OCI-LY1 (cell line): ENCODE measurements around the gene MAD1L1.

Experiments used
- H2AFZ ChIP-seq: fragments of 200-600 bp; sonication (generic), shearing (Covaris generic); 2 replicates; pipeline ENCODE4 v1.6.0; 2014; ENCODE audit warnings: antibody characterized with exemption, mild to moderate bottlenecking, low read length
- H3F3A ChIP-seq: fragments of 200-600 bp; sonication (generic), shearing (Covaris generic); 2 replicates; pipeline ENCODE4 v1.6.0; 2014; ENCODE audit warnings: mild to moderate bottlenecking, antibody characterized with exemption, low read length, moderate library complexity; ENCODE audit not compliant: insufficient read depth
- H3K27ac ChIP-seq: fragments of 200-600 bp; sonication (generic); 2 replicates; pipeline ENCODE4 v1.5.1; 2014; ENCODE audit warnings: low read length, mixed run types, mild to moderate bottlenecking, low read depth; ENCODE audit not compliant: poor library complexity, severe bottlenecking
- H3K27me3 ChIP-seq: fragments of 200-600 bp; sonication (generic); 2 replicates; pipeline ENCODE4 v1.6.0; 2014; ENCODE audit warnings: antibody characterized with exemption, mild to moderate bottlenecking, low read length, moderate library complexity; ENCODE audit not compliant: insufficient read depth
- H3K36me3 ChIP-seq: fragments of 200-600 bp; sonication (generic); 2 replicates; pipeline ENCODE4 v1.6.1; 2014; ENCODE audit warnings: mild to moderate bottlenecking, antibody characterized with exemption, low read length, moderate library complexity, mixed read lengths; ENCODE audit not compliant: insufficient read depth
- H3K4me1 ChIP-seq: fragments of 200-600 bp; sonication (generic); 2 replicates; pipeline ENCODE4 v1.5.1; 2014; ENCODE audit warnings: mild to moderate bottlenecking, low read length, moderate library complexity; ENCODE audit not compliant: insufficient read depth, severe bottlenecking
- H3K4me2 ChIP-seq: fragments of 200-600 bp; sonication (generic), shearing (Covaris generic); 2 replicates; pipeline ENCODE4 v1.6.1; 2014; ENCODE audit warnings: low read length
- H3K4me3 ChIP-seq: fragments of 200-600 bp; sonication (generic); 2 replicates; pipeline ENCODE4 v1.5.1; 2014; ENCODE audit warnings: low read length, low read depth, mild to moderate bottlenecking, mixed read lengths; ENCODE audit not compliant: poor library complexity, severe bottlenecking
- H3K79me2 ChIP-seq: fragments of 200-600 bp; shearing (Covaris generic); 2 replicates; pipeline ENCODE4 v1.6.1; 2016; ENCODE audit warnings: mixed run types, low read length, mixed read lengths; ENCODE audit not compliant: insufficient read depth
- H3K9ac ChIP-seq: fragments of 200-600 bp; sonication (generic), shearing (Covaris generic); 2 replicates; pipeline ENCODE4 v1.6.1; 2014; ENCODE audit warnings: mild to moderate bottlenecking, low read length, mixed read lengths
- H3K9me2 ChIP-seq: fragments of 200-600 bp; sonication (generic), shearing (Covaris generic); 2 replicates; pipeline ENCODE4 v1.6.1; 2014; ENCODE audit warnings: low read depth, mild to moderate bottlenecking, low read length, mixed read lengths
- H3K9me3 ChIP-seq: fragments of 200-600 bp; shearing (Covaris generic); 2 replicates; pipeline ENCODE4 v1.6.1; 2014; ENCODE audit warnings: low read length, mixed read lengths
- H4K20me1 ChIP-seq: fragments of 200-600 bp; sonication (generic), shearing (Covaris generic); 2 replicates; pipeline ENCODE4 v1.6.0; 2016; ENCODE audit warnings: mild to moderate bottlenecking, low read length; ENCODE audit not compliant: insufficient read depth
- CTCF ChIP-seq: fragments of 200-600 bp; sonication (generic), shearing (Covaris generic); IDR thresholded peaks from 2 replicates; pipeline ENCODE4 v1.5.1; 2017; ENCODE audit warnings: mild to moderate bottlenecking, antibody characterized with exemption, low read length, moderate library complexity, mixed read lengths
- EZH2 ChIP-seq: fragments of 200-600 bp; sonication (generic), shearing (Covaris generic); IDR thresholded peaks from 2 replicates; pipeline ENCODE4 v1.8.0; 2017; ENCODE audit warnings: borderline replicate concordance, mixed run types, mild to moderate bottlenecking, antibody characterized with exemption, low read length, moderate library complexity, mixed read lengths

MAD1L1 gene

GRCh38 chr7:1944619-1945210, 288.0 kb downstream of the MAD1L1 start:
- no peaks in the 10 kb centered on the region for H3K9me3 ChIP-seq
- H3F3A ChIP-seq, result no peaks in the 10 kb centered on the region
- H3K4me1 ChIP-seq, result peaks cover 20% of the 10 kb centered on the region
- TF ChIP-seq CTCF (no peak), EZH2 (no peak)
- no peaks in the 10 kb centered on the region for H3K9me2 ChIP-seq
- no peak overlapping the region for H2AFZ ChIP-seq
- no peak overlapping the region for H3K9ac ChIP-seq
- no peak overlapping the region for H3K27ac ChIP-seq
- no peaks in the 10 kb centered on the region for H3K36me3 ChIP-seq
- H3K4me3 ChIP-seq, result no peak overlapping the region
- H3K27me3 ChIP-seq, result no peaks in the 10 kb centered on the region
- no peaks in the 10 kb centered on the region for H4K20me1 ChIP-seq
- H3K4me2 ChIP-seq, result no peak overlapping the region
- no peaks in the 10 kb centered on the region for H3K79me2 ChIP-seq

- H3K79me2 ChIP-seq, result no peaks in the 10 kb centered on the region
- H3F3A ChIP-seq, result no peaks in the 10 kb centered on the region
- H3K4me1 ChIP-seq, result peaks cover 25% of the 10 kb centered on the region
- H3K9me2 ChIP-seq, result no peaks in the 10 kb centered on the region
- H3K36me3 ChIP-seq, result no peaks in the 10 kb centered on the region
- no peak overlapping the region for H3K27ac ChIP-seq
- H3K4me3 ChIP-seq, result no peak overlapping the region
- H4K20me1 ChIP-seq, result no peaks in the 10 kb centered on the region
- H3K4me2 ChIP-seq, result no peak overlapping the region
- no peaks in the 10 kb centered on the region for H3K9me3 ChIP-seq
- no peaks in the 10 kb centered on the region for H3K27me3 ChIP-seq
- no peak for TF ChIP-seq CTCF
- TF ChIP-seq EZH2, result no peak
- no peak overlapping the region for H2AFZ ChIP-seq
- no peak overlapping the region for H3K9ac ChIP-seq
Observed at GRCh38 chr7:1943933-1944618, 288.7 kb downstream of the MAD1L1 start.

GRCh38 chr7:1943326-1943725, 289.4 kb downstream of the MAD1L1 start:
- TF ChIP-seq EZH2, result no peak
- no peak for TF ChIP-seq CTCF
- H3K9me2 ChIP-seq, result no peaks in the 10 kb centered on the region
- H3K4me2 ChIP-seq, result no peak overlapping the region

More at GRCh38 chr7:1943326-1943725, 289.4 kb downstream of the MAD1L1 start:
- peaks cover 33% of the 10 kb centered on the region for H3K4me1 ChIP-seq
- no peaks in the 10 kb centered on the region for H4K20me1 ChIP-seq
- no peaks in the 10 kb centered on the region for H3K36me3 ChIP-seq
- no peaks in the 10 kb centered on the region for H3F3A ChIP-seq
- no peaks in the 10 kb centered on the region for H3K9me3 ChIP-seq
- H3K27ac ChIP-seq, result no peak overlapping the region
- H3K4me3 ChIP-seq, result no peak overlapping the region
- H3K9ac ChIP-seq, result no peak overlapping the region
- H3K27me3 ChIP-seq, result no peaks in the 10 kb centered on the region
- no peak overlapping the region for H2AFZ ChIP-seq
- H3K79me2 ChIP-seq, result no peaks in the 10 kb centered on the region
